ENCODE results near the gene SLC17A5. TPM values are rescaled to one million over a fixed set of nuclear protein-coding genes. Genes with fewer than 3 reads are reported as not detected.
"Not testable (repeated sequence)": the region's sequence is repeated elsewhere in the genome, so short reads cannot be mapped to it uniquely, and the experiment has no call there.

The SLC17A5 gene
- total RNA-seq, 1 donor from 2014 or later, result 20.8 TPM

DNA sequence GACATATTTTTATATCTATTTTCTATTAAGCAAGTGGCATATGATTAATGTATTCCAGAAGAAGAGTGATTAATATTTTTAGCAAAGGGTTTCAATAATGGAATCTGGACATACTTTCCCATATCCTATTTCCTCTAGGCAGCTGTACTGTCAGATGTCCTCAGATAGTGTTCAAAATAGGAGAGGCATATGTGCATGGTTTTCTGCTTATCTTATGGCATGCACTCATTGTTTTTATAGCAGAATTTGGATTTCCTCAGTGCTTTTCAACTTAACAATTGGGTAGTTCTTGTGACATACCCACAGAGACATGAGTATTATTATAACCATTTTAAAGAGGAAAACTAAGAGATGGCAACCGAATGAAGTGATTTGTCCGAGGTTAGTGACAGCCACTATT lies 12.6 kb upstream of the SLC17A5 start:
- DNase-seq (ENCODE audit: low read depth, low spot score), result peak; percentile 80

- DNase-seq (ENCODE audit: low read depth, low spot score), result no peak
These were observed 12.0 kb upstream of the SLC17A5 start for GRCh38 chr6:73665686-73666319.

DNA sequence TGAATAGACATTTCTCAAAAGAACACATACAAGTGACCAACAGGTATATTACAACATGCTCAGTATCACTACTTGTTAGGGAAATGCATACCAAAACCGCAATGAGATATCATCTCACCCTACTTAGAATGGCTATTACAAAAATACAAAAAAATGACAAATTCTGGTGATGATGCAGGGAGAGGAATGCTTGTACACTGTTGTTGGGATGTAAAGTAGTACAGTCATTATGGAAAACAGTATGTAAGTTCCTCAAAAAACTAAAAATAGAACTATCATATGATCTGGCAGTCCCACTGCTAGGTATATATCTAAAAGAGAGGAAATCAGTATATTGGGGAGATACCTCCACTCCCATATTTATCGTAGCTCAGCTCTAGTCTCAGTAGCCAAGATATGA lies 10.9 kb upstream of the SLC17A5 start:
- no peak for DNase-seq (ENCODE audit: low read depth, low spot score)

- DNase-seq (ENCODE audit: low read depth, low spot score), result no peak
These were observed 3.4 kb upstream of the SLC17A5 start for GRCh38 chr6:73657201-73657600.

DNA sequence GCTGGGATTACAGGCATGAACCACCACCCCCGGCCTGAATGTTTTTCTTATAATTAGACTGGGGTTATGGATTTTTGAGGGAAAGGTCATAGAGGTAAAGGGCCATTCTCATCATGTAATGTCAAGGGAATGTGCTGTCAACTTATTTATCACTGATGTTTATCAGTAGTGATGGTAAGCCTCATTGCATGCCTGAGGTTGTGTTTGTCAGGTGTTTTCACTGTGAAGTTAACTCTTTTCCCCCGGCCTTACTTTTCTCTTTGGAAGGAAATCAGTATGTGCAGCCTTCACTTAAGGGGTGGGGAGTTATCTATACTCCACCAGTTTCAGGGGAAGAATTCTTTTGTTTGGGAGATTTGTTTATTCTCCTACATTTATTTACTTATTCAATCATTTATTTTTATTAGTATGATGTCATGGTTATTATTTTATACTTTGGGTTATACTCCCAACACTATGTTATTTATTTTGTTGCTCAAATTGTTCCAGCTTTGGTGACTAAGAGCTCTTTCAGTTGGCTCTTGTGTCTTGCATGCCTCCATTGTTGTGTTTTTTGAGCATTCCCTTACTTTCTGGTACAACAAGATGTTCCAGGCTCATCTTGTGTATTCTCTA lies 2.8 kb upstream of the SLC17A5 start:
- no peak for DNase-seq (ENCODE audit: low read depth, low spot score)

DNA sequence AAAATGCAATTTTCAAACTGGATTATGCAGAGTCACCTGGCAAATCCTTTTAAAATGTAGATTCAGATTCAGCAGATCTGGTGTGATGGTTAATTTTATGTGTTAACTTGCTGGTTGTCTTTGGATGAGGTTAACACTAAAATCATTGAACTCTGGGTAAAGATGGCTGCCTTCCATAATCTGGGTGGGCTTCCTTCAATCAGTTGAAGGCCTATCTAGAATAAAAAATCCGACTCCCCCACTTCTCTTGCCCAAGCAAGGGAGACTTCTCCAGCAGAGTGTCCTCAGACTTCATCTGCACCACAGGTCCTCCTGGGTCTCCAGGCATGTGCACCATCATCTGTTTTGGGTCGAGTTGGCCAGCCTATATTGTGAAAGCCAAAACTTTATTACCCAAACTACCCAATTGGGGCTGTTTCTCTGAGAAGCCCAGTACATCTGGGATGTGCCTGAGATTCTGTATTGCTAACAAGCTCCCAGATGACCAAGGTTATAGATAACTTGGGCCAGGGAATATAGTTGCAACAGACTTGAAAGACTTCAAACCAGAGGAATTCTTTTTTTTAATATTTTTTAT lies 1.6 kb upstream of the SLC17A5 start:
- DNase-seq (ENCODE audit: low read depth, low spot score), result no peak

DNA sequence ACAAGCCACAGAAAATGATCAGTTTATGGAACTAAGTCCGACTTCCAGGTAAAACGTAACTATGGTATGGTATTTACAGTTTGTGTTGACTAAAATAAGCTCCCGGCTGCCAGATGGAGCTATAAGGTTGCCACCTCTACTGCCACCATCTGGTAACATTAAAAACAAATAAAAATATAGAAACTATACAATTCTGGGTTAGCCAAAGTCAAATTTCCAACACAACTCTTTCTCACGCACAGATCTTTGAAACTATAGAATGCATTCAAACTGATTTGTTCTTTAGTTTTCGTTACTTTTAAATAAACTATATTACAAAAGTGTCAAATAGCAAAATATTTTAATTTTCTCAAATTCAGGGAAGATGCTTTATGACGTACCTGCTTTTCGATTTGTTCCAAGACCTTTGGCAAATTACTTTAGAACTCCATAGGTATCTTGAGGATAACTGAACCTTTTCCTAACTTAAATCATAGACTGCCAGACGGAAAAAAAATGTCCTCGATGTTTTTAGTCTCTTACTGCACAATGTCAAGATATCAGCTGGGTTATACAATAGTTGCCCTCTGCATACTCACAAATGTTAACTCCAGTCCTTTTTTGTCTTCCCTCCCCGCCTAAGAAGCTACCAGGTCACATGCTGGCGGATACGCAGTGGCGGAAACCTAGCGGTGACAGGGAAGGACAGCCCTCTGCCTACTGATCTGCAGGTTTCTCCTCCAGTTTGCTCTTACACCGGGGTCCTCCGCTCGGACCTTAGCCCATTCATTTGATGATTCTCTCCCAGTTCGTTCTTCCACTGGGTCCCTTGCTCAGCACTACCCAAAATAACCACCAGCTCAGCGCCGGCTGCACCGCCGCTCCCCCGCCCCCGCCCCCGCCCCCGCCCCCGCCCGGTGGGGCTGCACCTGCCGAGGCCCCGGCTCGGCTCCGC lies 888 bp downstream of the SLC17A5 start:
- no peak for DNase-seq (ENCODE audit: low read depth, low spot score)

DNA sequence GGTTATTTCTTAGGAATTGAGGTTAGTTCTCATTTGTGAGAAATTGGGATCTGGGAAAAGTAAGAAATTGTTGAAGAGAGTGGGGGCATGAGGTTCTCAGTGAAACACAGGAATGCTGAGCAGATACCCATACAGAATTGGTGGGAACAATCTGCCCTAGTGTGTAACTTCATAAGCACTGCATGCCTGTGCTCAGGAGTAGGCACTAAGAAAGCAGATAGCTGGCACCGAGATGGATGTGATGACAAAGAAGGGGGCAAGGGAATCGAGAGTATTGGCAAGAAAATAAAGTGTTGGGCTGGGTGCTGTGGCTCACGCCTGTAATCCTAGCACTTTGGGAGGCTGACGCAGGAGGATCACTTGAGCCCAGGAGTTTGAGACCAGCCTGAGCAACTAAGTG lies 4.0 kb downstream of the SLC17A5 start:
- DNase-seq (ENCODE audit: low read depth, low spot score), result no peak

DNA sequence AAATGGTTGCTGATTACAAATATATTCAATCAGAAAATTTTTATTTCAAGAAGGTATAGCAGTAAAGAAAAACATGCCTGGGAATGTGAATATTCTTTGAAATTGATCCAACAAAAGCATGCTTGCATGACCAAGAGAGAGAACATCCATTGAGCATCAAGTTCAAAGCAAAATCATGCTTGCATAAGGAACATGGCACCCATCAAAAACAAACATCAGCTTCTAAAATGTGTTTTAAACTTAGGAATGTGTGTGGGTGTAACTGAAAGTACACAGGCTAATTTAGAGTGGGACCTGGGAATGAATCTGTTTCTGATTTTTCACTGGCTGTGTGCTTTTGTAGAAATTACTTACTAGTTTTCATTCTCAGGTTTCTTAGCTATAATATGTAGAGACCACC lies 5.6 kb downstream of the SLC17A5 start:
- no peak for DNase-seq (ENCODE audit: low read depth, low spot score)

GRCh38 chr6:73644941-73645591 lies 8.7 kb downstream of the SLC17A5 start:
- DNase-seq (ENCODE audit: low read depth, low spot score), result no peak

DNA sequence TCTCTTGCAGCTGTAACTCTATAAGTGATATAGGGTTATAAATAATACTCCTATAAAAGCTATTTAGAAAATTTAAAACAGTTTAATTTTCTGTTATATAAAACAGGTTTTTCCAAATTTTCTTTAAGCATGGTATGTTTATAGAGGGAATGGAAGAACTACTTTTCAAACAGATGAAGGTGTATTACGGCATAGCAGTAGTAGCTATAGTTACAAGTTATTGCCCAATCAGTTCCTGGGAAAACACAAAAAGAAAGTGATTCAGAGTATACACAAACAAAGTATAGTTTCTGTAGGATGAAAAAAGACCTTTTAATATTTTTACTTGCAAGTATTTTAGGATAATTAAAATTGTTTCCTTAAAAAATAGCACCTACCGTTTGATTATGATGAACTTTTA lies 9.8 kb downstream of the SLC17A5 start:
- no peak for DNase-seq (ENCODE audit: low read depth, low spot score)

- DNase-seq (ENCODE audit: low read depth, low spot score), result no peak
These were observed 11.3 kb downstream of the SLC17A5 start for GRCh38 chr6:73642530-73642929.

GRCh38 chr6:73640179-73640750 lies 13.5 kb downstream of the SLC17A5 start:
- DNase-seq (ENCODE audit: low read depth, low spot score), result no peak

- no peak for DNase-seq (ENCODE audit: low read depth, low spot score)
These were observed 14.8 kb downstream of the SLC17A5 start for GRCh38 chr6:73639040-73639439.

DNA sequence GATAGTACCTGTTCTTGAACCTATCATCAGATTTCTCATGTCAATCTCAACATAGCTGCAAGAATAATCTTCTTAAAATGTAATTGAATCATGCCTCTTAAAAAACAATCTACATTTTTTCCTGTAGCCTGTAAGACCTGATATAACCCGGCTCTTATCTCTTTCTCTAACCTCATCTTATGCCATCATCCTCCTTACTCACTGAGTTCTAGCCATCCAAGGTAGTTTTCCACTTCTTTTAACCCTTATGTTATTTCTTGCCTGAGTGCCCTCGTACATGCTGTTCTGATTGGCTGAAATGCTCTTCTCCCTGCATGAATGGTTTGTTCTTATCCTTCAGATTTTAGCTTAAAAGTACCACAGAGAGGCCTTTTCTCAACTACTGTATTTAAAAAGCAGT lies 16.4 kb downstream of the SLC17A5 start:
- no peak for DNase-seq (ENCODE audit: low read depth, low spot score)

- DNase-seq (ENCODE audit: low read depth, low spot score), result no peak
These were observed 17.7 kb downstream of the SLC17A5 start for GRCh38 chr6:73636048-73636447.

GRCh38 chr6:73632346-73632745 lies 21.4 kb downstream of the SLC17A5 start:
- DNase-seq (ENCODE audit: low read depth, low spot score), result no peak

- DNase-seq (ENCODE audit: low read depth, low spot score), result no peak
These were observed 21.9 kb downstream of the SLC17A5 start for GRCh38 chr6:73631849-73632248.

GRCh38 chr6:73630401-73630800 lies 23.4 kb downstream of the SLC17A5 start:
- DNase-seq (ENCODE audit: low read depth, low spot score), result no peak

DNA sequence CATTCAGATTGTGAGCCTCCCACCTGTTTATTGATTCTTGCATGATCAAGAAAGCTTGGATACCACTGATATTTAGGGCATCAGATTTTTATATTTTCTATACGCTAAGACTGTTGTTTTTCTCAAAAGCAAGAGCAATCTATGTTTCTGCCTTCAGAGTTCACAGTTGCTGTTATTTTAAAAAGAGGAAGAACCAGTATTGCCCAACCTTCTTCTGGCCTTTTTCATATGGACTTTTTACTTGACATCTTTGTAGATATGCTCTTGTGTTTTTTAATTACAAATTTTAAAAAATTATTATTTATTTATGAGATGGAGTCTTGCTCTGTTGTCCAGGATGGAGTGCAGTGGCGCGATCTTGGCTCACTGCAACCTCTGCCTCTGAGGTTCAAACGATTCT lies 28.9 kb downstream of the SLC17A5 start:
- no peak for DNase-seq (ENCODE audit: low read depth, low spot score)

DNA sequence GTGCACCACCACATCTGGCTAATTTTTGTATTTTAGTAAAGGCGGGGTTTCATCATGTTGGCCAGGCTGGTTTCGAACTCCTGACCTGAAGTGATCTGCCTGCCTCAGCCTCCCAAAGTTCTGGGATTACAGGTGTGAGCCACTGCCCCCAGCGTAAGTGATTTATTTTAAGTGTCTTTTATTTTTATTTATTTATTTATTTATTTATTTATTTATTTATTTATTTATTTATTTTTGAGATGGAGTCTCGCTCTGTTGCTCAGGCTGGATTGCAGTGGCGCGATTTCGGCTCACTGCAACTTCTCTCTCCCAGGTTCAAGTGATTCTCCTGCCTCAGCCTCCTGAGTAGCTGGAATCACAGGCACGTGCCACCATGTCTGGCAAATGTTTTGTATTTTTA lies 30.3 kb downstream of the SLC17A5 start:
- not testable (repeated sequence) for DNase-seq (ENCODE audit: low read depth, low spot score)

Data from pulmonary artery endothelial cell (primary cell).